GM04504 (cell line): ENCODE data around the gene CEP57L1.
A peak's percentile ranks its signal among the peaks of the same experiment; 100 is the strongest.

Experiments used
- DNase-seq: peaks from one replicate; pipeline ENCODE4 v3.0.0-alpha.2; 2012; ENCODE audit warnings: low read depth

CEP57L1 gene

DNA sequence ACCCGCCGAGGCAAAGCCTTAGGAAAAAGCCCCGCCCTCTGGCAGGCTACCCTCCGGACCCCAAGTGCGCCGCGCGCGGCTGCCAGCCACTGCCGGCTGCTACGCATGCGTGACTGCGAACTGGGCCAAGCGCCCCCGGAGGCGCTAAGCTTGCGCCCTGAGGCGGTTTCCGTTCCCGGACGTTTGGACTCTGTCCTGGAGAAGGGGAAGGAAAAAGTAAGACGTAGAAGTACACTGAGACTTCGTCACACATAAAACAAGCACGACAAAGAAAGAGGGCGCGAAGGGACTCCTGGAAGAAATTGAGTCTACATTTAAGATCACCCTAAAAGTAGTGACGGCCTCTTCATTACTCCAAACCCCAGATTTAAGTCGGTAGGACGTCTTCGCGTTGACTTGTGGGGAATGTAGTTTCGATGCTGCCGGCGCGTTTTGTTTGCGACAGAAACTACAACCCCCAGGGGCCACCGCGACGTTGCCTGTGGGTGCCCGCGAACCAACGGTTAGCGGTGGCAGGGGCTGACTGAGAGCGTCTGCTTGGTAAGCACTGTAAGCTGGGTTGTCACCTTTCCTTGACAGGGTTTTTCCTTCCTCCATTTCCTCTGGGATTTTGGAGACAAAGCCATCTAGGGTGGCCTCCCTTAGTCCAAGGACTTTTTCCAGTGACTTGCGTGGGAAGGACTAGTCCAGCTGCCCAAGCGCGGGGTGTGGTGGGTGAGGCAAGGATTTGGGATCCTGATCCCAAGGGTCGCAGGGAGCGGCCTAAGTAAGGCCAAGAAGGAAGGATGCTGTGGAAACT is at the start of gene CEP57L1:
TSS of gene CEP57L1 (plus strand) at position 472 of the 799 bp plus-strand sequence. CDS start 49,715 bp downstream, outside the sequence.
- DNase-seq, result peak; percentile 94

GRCh38 chr6:109048176-109048575 is 47.1 kb upstream of the CEP57L1 start:
- DNase-seq, result no peak

- DNase-seq, result no peak
Observed at GRCh38 chr6:109048670-109049415, 46.5 kb upstream of the CEP57L1 start.

DNA sequence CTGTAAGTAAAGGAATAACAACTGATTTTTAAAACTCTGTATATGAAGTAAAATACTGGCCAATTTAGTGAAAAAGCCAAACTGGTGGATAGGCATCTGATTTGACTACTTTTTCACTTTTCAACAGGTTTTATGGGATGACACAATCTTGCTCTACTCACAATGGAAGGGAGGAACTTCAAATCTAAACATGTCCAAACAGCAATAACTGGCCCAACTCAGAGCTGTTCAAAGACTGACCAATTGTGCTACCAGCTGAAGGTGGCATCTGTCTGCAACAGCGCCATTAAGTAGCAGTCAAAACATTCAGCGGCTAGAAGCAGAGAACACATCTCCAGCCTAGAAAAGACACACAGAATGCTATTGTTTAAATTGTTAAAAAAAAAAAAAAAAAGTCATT is 45.3 kb upstream of the CEP57L1 start:
- no peak for DNase-seq

DNA sequence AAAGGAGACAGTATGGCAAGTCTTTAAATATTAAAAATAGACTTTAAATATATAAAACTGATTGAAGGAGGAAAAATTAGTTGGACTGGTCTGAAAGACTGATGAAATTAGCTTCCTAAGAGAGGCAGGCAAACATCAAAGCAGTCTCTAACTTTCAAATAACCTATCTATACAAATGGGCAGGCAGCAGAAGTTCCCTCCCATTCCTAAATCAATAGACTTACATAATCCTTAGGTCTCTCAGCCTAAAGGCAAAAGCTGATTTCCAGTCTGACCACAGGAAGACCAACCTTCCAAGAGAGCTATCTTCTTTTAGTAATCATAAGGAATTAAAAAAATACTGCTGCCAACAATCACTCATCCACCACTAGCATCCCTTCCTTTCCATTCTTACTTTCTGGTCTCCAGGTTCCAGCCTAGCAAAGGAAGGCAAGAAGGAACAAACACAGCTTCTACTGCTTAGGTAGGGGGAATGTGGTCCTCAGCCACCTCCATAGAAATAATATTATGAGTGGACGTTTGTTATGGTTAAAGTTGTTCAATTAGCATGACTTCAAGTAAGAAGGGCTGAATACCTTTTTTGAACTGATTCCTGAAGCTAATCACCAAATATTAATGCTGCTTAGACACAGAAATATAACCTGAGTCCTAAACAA is 44.7 kb upstream of the CEP57L1 start:
- no peak for DNase-seq

- DNase-seq, result no peak
Observed at GRCh38 chr6:109051301-109052017, 43.8 kb upstream of the CEP57L1 start.

GRCh38 chr6:109052018-109052651 is 43.2 kb upstream of the CEP57L1 start:
- DNase-seq, result no peak

DNA sequence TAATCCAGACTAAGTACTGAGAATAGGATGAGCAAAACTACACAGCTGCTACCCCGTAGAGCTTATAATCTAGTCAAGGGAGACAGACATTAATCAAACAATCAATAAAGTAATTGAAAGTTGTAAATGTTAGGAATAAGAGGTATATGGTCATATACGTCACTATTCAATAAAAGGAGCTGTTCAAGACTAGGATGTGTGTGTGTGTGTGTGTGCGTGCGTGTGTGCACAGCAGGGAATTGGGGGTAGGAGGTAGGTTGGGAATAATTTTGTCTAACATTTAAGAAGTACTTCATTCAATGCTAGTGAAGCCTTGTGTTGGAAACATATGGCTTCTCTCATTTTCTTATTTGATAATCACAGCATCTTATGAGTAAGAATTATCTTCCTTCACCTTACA is 42.5 kb upstream of the CEP57L1 start:
- no peak for DNase-seq

DNA sequence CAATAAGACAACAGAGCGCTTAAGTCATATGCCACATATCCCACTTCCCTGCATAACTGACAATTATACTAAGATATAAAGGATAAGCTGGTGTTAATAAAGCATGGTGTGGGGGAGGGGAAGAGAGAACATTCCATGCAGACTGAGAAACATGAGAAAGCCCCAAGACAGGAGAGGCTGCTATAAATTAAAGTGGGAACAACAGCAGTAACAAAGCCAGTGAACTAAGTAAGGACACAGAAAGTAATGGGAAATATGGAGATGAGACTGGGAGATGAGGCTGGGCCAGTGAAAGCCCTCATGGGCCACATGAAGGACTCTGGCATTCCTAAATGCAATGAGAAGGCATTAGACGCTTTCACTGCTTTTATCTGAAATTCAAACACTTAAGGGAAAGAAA is 42.0 kb upstream of the CEP57L1 start:
- DNase-seq, result no peak

GRCh38 chr6:109055771-109056235 is 39.5 kb upstream of the CEP57L1 start:
- peak; percentile 48 for DNase-seq

DNA sequence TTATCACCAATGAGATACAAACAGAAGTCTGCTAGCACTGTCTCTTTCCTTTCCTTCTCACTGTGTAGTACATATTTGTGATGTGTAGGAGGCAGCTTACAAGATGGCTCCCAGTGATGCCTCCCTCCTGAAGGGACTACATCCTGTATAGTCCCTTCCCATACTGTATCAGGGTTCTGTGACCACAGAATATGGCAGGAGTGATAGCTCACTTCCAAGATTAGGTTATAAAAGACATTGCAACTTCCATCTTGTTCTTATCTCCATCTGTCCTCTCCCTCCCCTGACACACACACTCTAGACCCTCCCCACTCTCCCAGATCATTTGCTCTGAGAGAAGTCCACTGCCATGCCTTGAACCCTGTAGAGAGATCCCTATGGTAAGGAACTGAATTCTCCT is 38.6 kb upstream of the CEP57L1 start:
- no peak for DNase-seq

DNA sequence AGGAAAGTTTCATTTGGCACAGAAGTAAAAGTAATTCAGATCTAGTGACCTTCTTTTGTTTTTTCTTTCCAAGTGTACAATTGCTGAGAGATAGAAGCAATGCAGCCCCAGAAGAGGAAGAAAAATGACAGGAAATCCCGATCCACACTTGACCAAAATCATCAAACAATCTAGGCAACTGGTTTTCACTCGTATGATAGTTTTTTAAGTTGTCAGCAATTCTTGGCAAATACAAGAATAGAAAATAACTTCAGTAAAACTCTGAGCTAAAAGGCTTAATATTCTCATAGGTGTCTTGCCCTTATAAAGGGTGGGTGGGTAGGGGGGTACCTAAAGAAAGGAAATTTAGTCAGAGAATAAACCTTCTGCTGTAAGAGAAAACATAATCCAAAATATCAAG is 36.7 kb upstream of the CEP57L1 start:
- no peak for DNase-seq

DNA sequence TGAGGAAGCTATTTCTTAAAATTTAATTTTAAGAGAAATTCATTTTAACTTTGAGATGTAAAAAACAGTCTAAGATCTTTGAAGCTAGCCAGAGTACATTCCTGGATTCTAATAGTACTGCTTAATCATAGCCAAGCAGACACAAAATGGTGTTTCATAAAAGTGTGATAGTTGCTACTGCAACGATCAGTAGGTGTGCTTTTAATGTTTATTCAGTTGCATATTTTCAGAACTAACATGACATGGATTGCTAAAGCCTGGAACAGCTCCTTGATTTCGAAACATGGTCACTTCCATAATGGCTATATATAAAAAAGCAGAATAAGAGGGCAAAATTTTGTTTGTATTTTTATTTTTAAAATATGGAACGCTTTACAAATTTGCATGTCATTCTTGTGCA is 36.2 kb upstream of the CEP57L1 start:
- no peak for DNase-seq

- DNase-seq, result no peak
Observed at GRCh38 chr6:109059571-109060021, 35.7 kb upstream of the CEP57L1 start.

GRCh38 chr6:109060571-109060970 is 34.7 kb upstream of the CEP57L1 start:
- no peak for DNase-seq

GRCh38 chr6:109062216-109062615 is 33.1 kb upstream of the CEP57L1 start:
- DNase-seq, result no peak

DNA sequence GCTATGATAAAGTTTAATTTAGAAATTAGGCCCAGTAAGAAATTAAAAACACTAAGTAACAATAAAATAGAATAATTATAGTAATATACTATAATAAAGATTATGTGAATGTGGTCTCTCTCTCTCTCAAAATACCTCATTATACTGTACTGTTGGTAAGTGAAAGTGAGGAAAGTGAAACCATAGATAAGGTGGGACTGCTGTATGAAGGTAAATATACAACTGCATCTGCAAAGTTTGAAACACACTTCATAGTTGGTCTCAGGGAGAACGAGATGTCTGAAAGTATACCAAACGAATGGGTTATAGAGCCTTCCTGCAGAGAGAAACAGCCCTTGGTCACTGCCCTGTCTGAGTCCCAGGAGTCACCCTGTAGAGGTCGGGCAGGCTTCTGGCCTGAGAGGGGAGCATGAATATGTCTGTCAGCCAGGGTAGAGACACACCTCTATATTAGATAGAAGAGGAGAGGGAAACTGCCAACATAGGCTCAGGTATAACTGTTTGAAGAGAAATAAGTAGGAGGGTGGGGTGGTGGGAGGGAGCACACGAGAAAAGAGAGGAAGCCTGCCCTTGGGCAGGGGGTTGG is 32.4 kb upstream of the CEP57L1 start:
- no peak for DNase-seq

GRCh38 chr6:109069746-109070145 is 25.6 kb upstream of the CEP57L1 start:
- DNase-seq, result no peak

DNA sequence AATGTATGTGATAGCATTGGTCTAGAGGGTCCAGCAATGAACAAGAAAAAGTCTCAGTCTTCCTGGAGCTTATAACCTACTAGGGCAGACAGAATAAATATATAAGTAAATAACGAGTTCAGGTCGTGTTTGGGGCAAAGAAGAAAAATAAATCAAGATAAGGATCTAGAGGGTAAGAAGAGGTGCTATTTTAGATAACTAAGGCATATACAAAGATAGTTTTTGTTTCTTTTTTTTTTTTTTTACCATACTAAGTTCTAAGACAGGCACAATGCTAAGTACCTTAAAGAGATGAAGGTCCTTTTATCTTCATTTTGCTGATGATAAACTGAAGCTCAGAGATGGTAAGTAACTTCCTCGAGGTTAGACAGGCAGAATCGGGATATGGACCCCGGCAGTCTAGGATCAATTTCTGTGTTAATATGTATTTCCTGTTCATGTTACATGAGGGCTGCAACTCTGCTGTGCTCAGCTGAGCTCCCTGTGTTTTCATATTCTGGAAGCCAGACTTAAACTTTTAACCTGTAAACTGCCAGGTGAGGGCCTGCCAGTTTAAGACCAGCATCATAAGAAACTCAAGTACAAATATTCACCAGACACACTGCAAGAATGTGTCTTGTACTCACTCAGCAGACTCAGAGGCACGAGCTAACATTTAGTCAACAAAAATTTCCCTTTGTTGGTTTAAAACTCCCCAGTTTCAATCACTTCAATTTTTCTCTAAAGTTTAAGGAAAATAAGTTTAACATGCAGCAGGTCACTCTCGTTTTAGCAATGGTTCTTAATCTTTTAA is 24.0 kb upstream of the CEP57L1 start:
- no peak for DNase-seq
